Caco-2 (cell line): ENCODE data around the gene NMNAT2. TPM values are rescaled to one million over a fixed set of nuclear protein-coding genes. Genes with fewer than 3 reads are reported as not detected.
"Not testable (repeated sequence)": the region's sequence is repeated elsewhere in the genome, so short reads cannot be mapped to it uniquely, and the experiment has no call there.

Experiments
- BruUV-seq: library from RNA; stranded (reverse); fragments of 400-500 nt; replicated peaks from 2 replicates; lab custom pipeline; 2021; lab: Mats Ljungman, UMichigan
- CTCF ChIA-PET: fragments of 300-600 bp; sonication (Branson Sonifier 250); formaldehyde crosslinking; loops from one replicate; lab custom pipeline; 2022; ENCODE audit warnings: antibody characterized with exemption; lab: Charles Lee
- POLR2A ChIA-PET: fragments of 300-600 bp; sonication (Branson Sonifier 250); formaldehyde crosslinking; loops from one replicate; lab custom pipeline; 2022; ENCODE audit warnings: antibody characterized with exemption; lab: Charles Lee
- DNase-seq, 2 experiments: peaks; one replicate each; pipeline versions ENCODE4 v3.0.0 to v3.0.0-alpha.2; 2020 to 2022
- H3K27me3 ChIP-seq: replicated peaks from 2 replicates; pipeline ENCODE4 v1.6.0; 2011; ENCODE audit warnings: low read length; ENCODE audit not compliant: control insufficient read depth, insufficient read depth
- H3K36me3 ChIP-seq: 2 replicates; pipeline ENCODE4 v1.5.1; 2011; ENCODE audit warnings: low read length; ENCODE audit not compliant: control insufficient read depth, insufficient read depth
- H3K4me1 ChIP-seq: fragments of 250-450 bp; sonication (Bioruptor Pico); 2 replicates; pipeline ENCODE4 v1.5.1; 2020; ENCODE audit warnings: mild to moderate bottlenecking
- H3K4me3 ChIP-seq: 2 replicates; pipeline ENCODE4 v1.5.1; 2011; ENCODE audit warnings: low read depth, mild to moderate bottlenecking, control low read depth, low read length
- H3K9me3 ChIP-seq: fragments of 250-450 bp; sonication (Bioruptor Pico); 2 replicates; pipeline ENCODE4 v1.5.1; 2020; ENCODE audit warnings: mild to moderate bottlenecking, moderate library complexity
- H3K27ac Mint-ChIP-seq: one replicate; pipeline ENCODE4 v1.8.0; 2022; ENCODE audit warnings: mixed read lengths; ENCODE audit not compliant: unreplicated experiment
- H3K27me3 Mint-ChIP-seq: one replicate; pipeline ENCODE4 v1.8.0; 2022; ENCODE audit warnings: mixed read lengths; ENCODE audit not compliant: insufficient read depth, unreplicated experiment
- H3K36me3 Mint-ChIP-seq: one replicate; pipeline ENCODE4 v1.8.0; 2022; ENCODE audit warnings: mild to moderate bottlenecking, mixed read lengths; ENCODE audit not compliant: insufficient read depth, unreplicated experiment
- H3K4me1 Mint-ChIP-seq: one replicate; pipeline ENCODE4 v1.8.0; 2022; ENCODE audit warnings: low read depth, mixed read lengths; ENCODE audit not compliant: unreplicated experiment
- H3K4me3 Mint-ChIP-seq: one replicate; pipeline ENCODE4 v1.8.0; 2022; ENCODE audit warnings: mild to moderate bottlenecking, moderate library complexity, mixed read lengths; ENCODE audit not compliant: unreplicated experiment
- H3K9me3 Mint-ChIP-seq: one replicate; pipeline ENCODE4 v1.8.0; 2022; ENCODE audit warnings: mixed read lengths; ENCODE audit not compliant: unreplicated experiment
- intact Hi-C: fragments of 100-400 bp; cut with micrococcal nuclease; formaldehyde crosslinking; loops from one replicate; pipeline ENCODE4 v1.10.0; 2022; ENCODE audit not compliant: unreplicated experiment
- total RNA-seq: library from RNA; stranded (reverse); gene quantifications from 2 replicates; pipeline ENCODE4 v1.2.3, GENCODE V29; 2022
- TF ChIP-seq, protein P1 (sequence below), 2 experiments: fragments of 200-600 bp in 1 of 2; IDR thresholded peaks; 1 replicate in 1 of 2; 2 replicates in 1 of 2; pipeline versions ENCODE4 v1.5.1 to v1.8.0; 2011 to 2022; ENCODE audit warnings: antibody characterized with exemption in 1 of 2, control low read depth in 1 of 2, inconsistent platforms in 1 of 2, low read depth in 1 of 2, low read length in 1 of 2, mild to moderate bottlenecking in 1 of 2, moderate library complexity in 1 of 2; ENCODE audit not compliant: insufficient read depth in 1 of 2, severe bottlenecking in 1 of 2, unreplicated experiment in 1 of 2

Gene NMNAT2
- total RNA-seq, 1 experiment from 2014 or later, result 16.4 TPM

DNA sequence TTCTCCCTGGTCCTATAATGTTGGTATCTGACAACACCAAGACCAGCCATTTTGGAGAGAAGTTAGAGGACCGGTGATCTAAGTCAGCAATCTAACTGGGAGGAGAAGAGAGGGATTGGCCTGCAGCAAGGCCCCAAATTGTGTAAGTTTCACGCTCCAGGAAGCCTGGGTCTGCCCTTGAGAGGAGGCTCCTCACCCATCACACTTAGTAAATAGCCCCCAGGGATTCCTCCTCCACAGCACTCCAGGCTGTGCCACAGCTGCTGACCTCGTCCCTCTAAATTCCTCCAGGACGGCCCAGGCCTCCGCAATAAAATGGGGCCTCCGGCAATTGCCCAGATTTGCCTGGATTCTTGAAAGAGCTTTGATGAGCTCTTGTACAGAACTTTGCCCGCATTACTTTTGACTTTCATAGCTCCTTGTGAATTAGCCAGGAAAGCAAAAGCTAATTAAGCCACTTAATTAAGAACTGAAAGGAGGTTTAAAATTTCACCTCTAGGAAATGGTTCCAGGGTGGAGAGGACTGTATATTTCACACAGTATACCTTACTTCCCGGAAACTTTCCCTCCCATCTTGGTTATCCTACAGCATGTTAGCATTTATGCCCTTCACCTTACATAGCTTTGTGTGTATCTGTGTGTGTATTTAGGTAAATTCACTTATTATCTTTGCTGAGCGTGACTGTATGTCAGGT lies 141.6 kb downstream of the NMNAT2 start:
- CTCF ChIA-PET, result interaction anchor here (1.0 kb wide), 1 partner anchor 11 kb away, joined by 3 read pairs; no protein-coding TSS in a partner anchor
- Mint-ChIP-seq H3K27ac (peak overlapping the region; percentile 51), H3K9me3 (no peaks in the 10 kb centered on the region), H3K27me3 (no peaks in the 10 kb centered on the region), H3K4me3 (no peak overlapping the region), H3K36me3 (peaks cover 13% of the 10 kb centered on the region), H3K4me1 (peaks cover 45% of the 10 kb centered on the region)
- Histone ChIP-seq H3K9me3 (no peaks in the 10 kb centered on the region), H3K27me3 (no peaks in the 10 kb centered on the region), H3K36me3 (peaks cover 1% of the 10 kb centered on the region; the same call in 1 of the 2 replicates), H3K4me3 (no peak overlapping the region), H3K4me1 (peaks cover 77% of the 10 kb centered on the region)
- intact Hi-C loops, result loop anchor here (2.0 kb wide), 3 partner anchors 40 to 308 kb away; no protein-coding TSS in a partner anchor
- peak; percentile 76 to 93 for DNase-seq
- no TSS peak for BruUV-seq
- POLR2A ChIA-PET, result no interaction called here
- TF ChIP-seq, protein P1, sequence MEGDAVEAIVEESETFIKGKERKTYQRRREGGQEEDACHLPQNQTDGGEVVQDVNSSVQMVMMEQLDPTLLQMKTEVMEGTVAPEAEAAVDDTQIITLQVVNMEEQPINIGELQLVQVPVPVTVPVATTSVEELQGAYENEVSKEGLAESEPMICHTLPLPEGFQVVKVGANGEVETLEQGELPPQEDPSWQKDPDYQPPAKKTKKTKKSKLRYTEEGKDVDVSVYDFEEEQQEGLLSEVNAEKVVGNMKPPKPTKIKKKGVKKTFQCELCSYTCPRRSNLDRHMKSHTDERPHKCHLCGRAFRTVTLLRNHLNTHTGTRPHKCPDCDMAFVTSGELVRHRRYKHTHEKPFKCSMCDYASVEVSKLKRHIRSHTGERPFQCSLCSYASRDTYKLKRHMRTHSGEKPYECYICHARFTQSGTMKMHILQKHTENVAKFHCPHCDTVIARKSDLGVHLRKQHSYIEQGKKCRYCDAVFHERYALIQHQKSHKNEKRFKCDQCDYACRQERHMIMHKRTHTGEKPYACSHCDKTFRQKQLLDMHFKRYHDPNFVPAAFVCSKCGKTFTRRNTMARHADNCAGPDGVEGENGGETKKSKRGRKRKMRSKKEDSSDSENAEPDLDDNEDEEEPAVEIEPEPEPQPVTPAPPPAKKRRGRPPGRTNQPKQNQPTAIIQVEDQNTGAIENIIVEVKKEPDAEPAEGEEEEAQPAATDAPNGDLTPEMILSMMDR (IDR thresholded peaks at IDR 0.05; ENCODE audit: insufficient read depth in 1 of 2, low read depth in 1 of 2, low read length in 1 of 2, severe bottlenecking in 1 of 2, unreplicated experiment in 1 of 2), result no peak

- Histone ChIP-seq H3K4me3 (no peak overlapping the region), H3K9me3 (no peaks in the 10 kb centered on the region), H3K4me1 (peaks cover 84% of the 10 kb centered on the region), H3K27me3 (no peaks in the 10 kb centered on the region), H3K36me3 (peaks cover 1% of the 10 kb centered on the region; the same call in 1 of the 2 replicates)
- H3K27ac Mint-ChIP-seq, result no peak overlapping the region
- DNase-seq, result no peak
- no TSS peak for BruUV-seq
- TF ChIP-seq, protein P1 (IDR thresholded peaks at IDR 0.05; ENCODE audit: insufficient read depth in 1 of 2, low read depth in 1 of 2, low read length in 1 of 2, severe bottlenecking in 1 of 2, unreplicated experiment in 1 of 2), result no peak
- intact Hi-C loops, result no loop called here
- H3K36me3 Mint-ChIP-seq, result peaks cover 13% of the 10 kb centered on the region
- POLR2A ChIA-PET, result no interaction called here
- H3K9me3 Mint-ChIP-seq, result no peaks in the 10 kb centered on the region
- H3K27me3 Mint-ChIP-seq, result no peaks in the 10 kb centered on the region
- H3K4me1 Mint-ChIP-seq, result peaks cover 53% of the 10 kb centered on the region
- H3K4me3 Mint-ChIP-seq, result no peak overlapping the region
- CTCF ChIA-PET, result no interaction called here
These were observed 142.9 kb downstream of the NMNAT2 start for GRCh38 chr1:183275322-183275721.

- intact Hi-C loops, result no loop called here
- no peak for DNase-seq
- POLR2A ChIA-PET, result no interaction called here
- Mint-ChIP-seq H3K9me3 (no peaks in the 10 kb centered on the region), H3K4me1 (peaks cover 57% of the 10 kb centered on the region), H3K27me3 (no peaks in the 10 kb centered on the region), H3K27ac (peak overlapping the region; percentile 43), H3K4me3 (no peak overlapping the region), H3K36me3 (peaks cover 13% of the 10 kb centered on the region)
- TF ChIP-seq, protein P1 (IDR thresholded peaks at IDR 0.05; ENCODE audit: insufficient read depth in 1 of 2, low read depth in 1 of 2, low read length in 1 of 2, severe bottlenecking in 1 of 2, unreplicated experiment in 1 of 2), result no peak
- no peaks in the 10 kb centered on the region for H3K9me3 ChIP-seq
- CTCF ChIA-PET, result no interaction called here
- peaks cover 89% of the 10 kb centered on the region for H3K4me1 ChIP-seq
- H3K27me3 ChIP-seq, result no peaks in the 10 kb centered on the region
- H3K4me3 ChIP-seq, result no peak overlapping the region
- BruUV-seq, result no TSS peak
- H3K36me3 ChIP-seq, result peaks cover 1% of the 10 kb centered on the region; the same call in 1 of the 2 replicates
These were observed 143.3 kb downstream of the NMNAT2 start for GRCh38 chr1:183274836-183275235.

GRCh38 chr1:183273984-183274383 lies 144.2 kb downstream of the NMNAT2 start:
- H3K9me3 Mint-ChIP-seq, intact Hi-C loops, H3K27me3 Mint-ChIP-seq, BruUV-seq, H3K4me3 ChIP-seq, H3K36me3 ChIP-seq, DNase-seq, H3K27me3 ChIP-seq, CTCF ChIA-PET, H3K9me3 ChIP-seq, POLR2A ChIA-PET, H3K4me3 Mint-ChIP-seq: not testable (repeated sequence)
- H3K4me1 Mint-ChIP-seq, result peaks cover 57% of the 10 kb centered on the region
- peaks cover 13% of the 10 kb centered on the region for H3K36me3 Mint-ChIP-seq
- H3K27ac Mint-ChIP-seq, result peak overlapping the region; percentile 95
- H3K4me1 ChIP-seq, result peaks cover 83% of the 10 kb centered on the region
